Gastrocnemius medialis (tissue), 4 donors: Measurements from ENCODE around the gene TUBB2A. TPM values are rescaled to one million over a fixed set of nuclear protein-coding genes. Genes with fewer than 3 reads are reported as not detected.

Source experiments
- ATAC-seq, 2 donors: fragments of 150-250 bp; one replicate each; pipeline ENCODE4 v1.9.1; 2016
- DNase-seq, 2 donors: peaks; one replicate each; pipeline ENCODE4 v3.0.0-alpha.2; 2019
- H3K27ac ChIP-seq, 4 donors: fragments of 200-600 bp; sonication (generic); 1 replicate in 1 of 4; 2 replicates in 3 of 4; pipeline ENCODE4 v1.5.1; 2016 to 2018; ENCODE audit warnings: mild to moderate bottlenecking in 2 of 4, moderate library complexity in 1 of 4
- H3K27me3 ChIP-seq, 3 donors: fragments of 200-600 bp; sonication (generic) in 2 of 3; 1 replicate in 1 of 3; 2 replicates in 2 of 3; pipeline versions ENCODE4 v1.5.1 to v1.6.0; 2016 to 2019; ENCODE audit warnings: mild to moderate bottlenecking in 1 of 3, moderate library complexity in 1 of 3
- H3K36me3 ChIP-seq, 2 donors: fragments of 200-600 bp; sonication (generic) in 1 of 2; one replicate each; pipeline ENCODE4 v1.5.1; 2017 to 2018
- H3K4me1 ChIP-seq, 2 donors: fragments of 200-600 bp; sonication (generic) in 1 of 2; one replicate each; pipeline ENCODE4 v1.5.1; 2016 to 2017; ENCODE audit warnings: mild to moderate bottlenecking in 2 of 2
- H3K4me3 ChIP-seq, 4 donors: fragments of 200-600 bp; sonication (generic) in 3 of 4; 1 replicate in 1 of 4; 2 replicates in 3 of 4; pipeline ENCODE4 v1.5.1; 2016 to 2019; ENCODE audit warnings: mild to moderate bottlenecking in 2 of 4
- H3K9me3 ChIP-seq, 3 donors: fragments of 200-600 bp; sonication (generic) in 2 of 3; 1 replicate in 1 of 3; 2 replicates in 2 of 3; pipeline ENCODE4 v1.5.1; 2016 to 2019
- CTCF ChIP-seq, 5 experiments: fragments of 450-650 bp in 3 of 5; fragments of 200-600 bp in 2 of 5; sonication (generic) in 2 of 5; IDR thresholded peaks in 4 of 5; conservative IDR thresholded peaks in 1 of 5; 1 replicate in 4 of 5; 2 replicates in 1 of 5; pipeline ENCODE4 v1.5.1; 2016 to 2019; ENCODE audit warnings: antibody characterized with exemption in 5 of 5, mild to moderate bottlenecking in 3 of 5, moderate library complexity in 3 of 5
- POLR2A ChIP-seq, 2 donors: fragments of 450-650 bp; IDR thresholded peaks; one replicate each; pipeline ENCODE4 v1.6.1; 2017; ENCODE audit warnings: antibody characterized with exemption in 2 of 2, mild to moderate bottlenecking in 2 of 2, moderate library complexity in 2 of 2
- in situ Hi-C, 4 donors: fragments of 200-750 bp; cut with MboI; loops; one replicate each; pipeline versions ENCODE4 v1.15.0 to v1.8.0; 2017; ENCODE audit warnings: low sequenced_read_pairs in 4 of 4
- intact Hi-C: fragments of 100-400 bp; cut with DNase I; formaldehyde crosslinking; loops from one replicate; pipeline ENCODE4 v1.15.1; 2023; ENCODE audit warnings: low total_unique reads
- total RNA-seq, 4 donors: library from RNA; depleted of rRNA; stranded (reverse); fragments of >200 nt; gene quantifications; one replicate each; pipeline versions ENCODE4 v1.1.0 to v1.2.3, GENCODE V29; 2016

Gene TUBB2A
- total RNA-seq, 4 donors from 2014 or later, result 18.9 to 53.1 (median 27.0) TPM

GRCh38 chr6:3117912-3118352, 39.4 kb downstream of the TUBB2A start:
- TF ChIP-seq POLR2A (IDR thresholded peaks at IDR 0.05), result no peak
- TF ChIP-seq CTCF (IDR thresholded peaks at IDR 0.05 in 4 of 5, conservative IDR thresholded peaks at IDR 0.05 in 1 of 5), result no peak
- intact Hi-C loops (loop anchor here (2.0 to 5.0 kb wide), 4 partner anchors 39 to 141 kb away; partner anchors contain the start of genes NQO2, PSMG4, RIPK1 and TUBB2A), in situ Hi-C loops (loop anchor here in 1 of 4 donors (25.0 kb wide), 2 partner anchors 619 to 894 kb away; a partner anchor contains a TSS)
- peak overlapping the region; percentile 78 to 90 (median 82) for H3K4me3 ChIP-seq
- no peaks in the 10 kb centered on the region for H3K27me3 ChIP-seq
- peak in 1 of 2 donors; percentile 2 for ATAC-seq
- peaks cover 13 to 14% of the 10 kb centered on the region in 2 donors for H3K4me1 ChIP-seq
- H3K9me3 ChIP-seq, result no peaks in the 10 kb centered on the region
- H3K36me3 ChIP-seq, result peaks cover 0 to 14% of the 10 kb centered on the region in 2 donors
- DNase-seq, result no peak
- peak overlapping the region; percentile 90 to 97 (median 96) for H3K27ac ChIP-seq

GRCh38 chr6:3114377-3114776, 43.0 kb downstream of the TUBB2A start:
- in situ Hi-C loops (loop anchor here in 1 of 4 donors (25.0 kb wide), 2 partner anchors 623 to 898 kb away; a partner anchor contains a TSS), intact Hi-C loops (no loop called here)
- H3K4me1 ChIP-seq, result peaks cover 10 to 11% of the 10 kb centered on the region in 2 donors
- no peaks in the 10 kb centered on the region for H3K9me3 ChIP-seq
- no peak for TF ChIP-seq POLR2A (IDR thresholded peaks at IDR 0.05)
- no peak for TF ChIP-seq CTCF (IDR thresholded peaks at IDR 0.05 in 4 of 5, conservative IDR thresholded peaks at IDR 0.05 in 1 of 5)
- DNase-seq, result no peak
- H3K27me3 ChIP-seq, result no peaks in the 10 kb centered on the region
- H3K27ac ChIP-seq, result no peak overlapping the region
- ATAC-seq, result no peak
- H3K4me3 ChIP-seq, result no peak overlapping the region
- H3K36me3 ChIP-seq, result peaks cover 0 to 44% of the 10 kb centered on the region in 2 donors

GRCh38 chr6:3109761-3110160, 47.6 kb downstream of the TUBB2A start:
- in situ Hi-C loops, result loop anchor here in 1 of 4 donors (25.0 kb wide), 2 partner anchors 628 to 903 kb away; a partner anchor contains a TSS
- H3K4me1 ChIP-seq, result no peaks in the 10 kb centered on the region
- no peak for ATAC-seq
- no peak overlapping the region for H3K4me3 ChIP-seq
- no peaks in the 10 kb centered on the region for H3K9me3 ChIP-seq
- TF ChIP-seq POLR2A (IDR thresholded peaks at IDR 0.05) (no peak), CTCF (IDR thresholded peaks at IDR 0.05 in 4 of 5, conservative IDR thresholded peaks at IDR 0.05 in 1 of 5) (no peak)
- no peak for DNase-seq
- H3K36me3 ChIP-seq, result peaks cover 7 to 76% of the 10 kb centered on the region in 2 donors
- no peaks in the 10 kb centered on the region for H3K27me3 ChIP-seq
- no peak overlapping the region for H3K27ac ChIP-seq
- intact Hi-C loops, result no loop called here

GRCh38 chr6:3108746-3109414, 48.5 kb downstream of the TUBB2A start:
- Histone ChIP-seq H3K27ac (no peak overlapping the region), H3K36me3 (peaks cover 7 to 78% of the 10 kb centered on the region in 2 donors), H3K9me3 (no peaks in the 10 kb centered on the region), H3K27me3 (no peaks in the 10 kb centered on the region), H3K4me3 (no peak overlapping the region), H3K4me1 (no peaks in the 10 kb centered on the region)
- DNase-seq (no peak), ATAC-seq (no peak)
- in situ Hi-C loops (loop anchor here in 1 of 4 donors (25.0 kb wide), 2 partner anchors 628 to 903 kb away; a partner anchor contains a TSS), intact Hi-C loops (no loop called here)
- TF ChIP-seq POLR2A (IDR thresholded peaks at IDR 0.05) (no peak), CTCF (IDR thresholded peaks at IDR 0.05 in 4 of 5, conservative IDR thresholded peaks at IDR 0.05 in 1 of 5) (no peak)

Other genes starting within 250 kb of the TUBB2A start
- gene SERPINB6, start 186.0 kb downstream of the TUBB2A start, total RNA-seq, result 100 to 1,000 TPM; 114 to 260 (median 189) TPM
- 10 to 100 TPM; 46.7 to 94.5 (median 60.3) TPM for gene NQO2, start 157.7 kb downstream of the TUBB2A start, total RNA-seq
- 10 to 100 TPM in 2 of 4 donors, 1 to 10 TPM in 2; 8.6 to 12.0 (median 10.3) TPM for gene RIPK1, start 89.0 kb downstream of the TUBB2A start, total RNA-seq
- 1 to 10 TPM; 4.7 to 8.7 (median 5.8) TPM for gene BPHL, start 38.8 kb downstream of the TUBB2A start, total RNA-seq
- 1 to 10 TPM; 1.5 to 3.5 (median 1.9) TPM for gene TUBB2B, start 70.1 kb upstream of the TUBB2A start, total RNA-seq
- gene PSMG4, start 101.4 kb upstream of the TUBB2A start, total RNA-seq, result 10 to 100 TPM; 16.4 to 27.6 (median 22.0) TPM